GM23248 (cell line): ENCODE data around the gene G6PC2. TPM values are rescaled to one million over a fixed set of nuclear protein-coding genes. Genes with fewer than 3 reads are reported as not detected.

Experiments
- DNase-seq: peaks from one replicate; pipeline ENCODE4 v3.0.0-alpha.2; 2015
- H2AFZ ChIP-seq: fragments of 200-600 bp; sonication (generic); 2 replicates; pipeline ENCODE4 v1.6.1; 2016; ENCODE audit warnings: antibody characterized with exemption
- H3F3A ChIP-seq: fragments of 200-600 bp; sonication (generic); 2 replicates; pipeline ENCODE4 v1.6.1; 2016; ENCODE audit warnings: mild to moderate bottlenecking, antibody characterized with exemption, mixed run types; ENCODE audit not compliant: insufficient read depth
- H3K27ac ChIP-seq: fragments of 200-600 bp; sonication (generic); 2 replicates; pipeline ENCODE4 v1.5.1; 2016; ENCODE audit warnings: mild to moderate bottlenecking
- H3K27me3 ChIP-seq: fragments of 200-600 bp; sonication (generic); replicated peaks from 2 replicates; pipeline ENCODE4 v1.6.1; 2016; ENCODE audit warnings: mild to moderate bottlenecking; ENCODE audit not compliant: insufficient read depth
- H3K36me3 ChIP-seq: fragments of 200-600 bp; sonication (generic); 2 replicates; pipeline ENCODE4 v1.6.1; 2016; ENCODE audit warnings: low read depth, mild to moderate bottlenecking
- H3K4me1 ChIP-seq: fragments of 200-600 bp; sonication (generic); 2 replicates; pipeline ENCODE4 v1.6.1; 2016; ENCODE audit warnings: mild to moderate bottlenecking; ENCODE audit not compliant: insufficient read depth
- H3K4me2 ChIP-seq: fragments of 200-600 bp; sonication (generic); one replicate; pipeline ENCODE4 v1.6.1; 2016; ENCODE audit warnings: mild to moderate bottlenecking; ENCODE audit not compliant: unreplicated experiment
- H3K4me3 ChIP-seq: fragments of 200-600 bp; sonication (generic); 2 replicates; pipeline ENCODE4 v1.5.1; 2016; ENCODE audit warnings: mild to moderate bottlenecking
- H3K79me2 ChIP-seq: fragments of 200-600 bp; sonication (generic); 2 replicates; pipeline ENCODE4 v1.6.1; 2016; ENCODE audit warnings: mild to moderate bottlenecking; ENCODE audit not compliant: insufficient read depth
- H3K9ac ChIP-seq: fragments of 200-600 bp; sonication (generic); 2 replicates; pipeline ENCODE4 v1.6.1; 2016; ENCODE audit warnings: mild to moderate bottlenecking
- H3K9me2 ChIP-seq: fragments of 200-600 bp; sonication (generic); 2 replicates; pipeline ENCODE4 v1.6.1; 2016; ENCODE audit warnings: mixed run types, mild to moderate bottlenecking, moderate library complexity; ENCODE audit not compliant: insufficient read depth
- H3K9me3 ChIP-seq: fragments of 200-600 bp; sonication (generic); one replicate; pipeline ENCODE4 v1.6.1; 2017; ENCODE audit warnings: low read depth
- H4K20me1 ChIP-seq: fragments of 200-600 bp; sonication (generic); 2 replicates; pipeline ENCODE4 v1.6.0; 2016; ENCODE audit not compliant: insufficient read depth
- EZH2 ChIP-seq: fragments of 200-600 bp; sonication (generic); IDR thresholded peaks from 2 replicates; pipeline ENCODE4 v1.6.1; 2018; ENCODE audit warnings: antibody characterized with exemption, mild to moderate bottlenecking; ENCODE audit not compliant: insufficient read depth, poor library complexity, severe bottlenecking
- EZH2phosphoT487 ChIP-seq: fragments of 200-600 bp; sonication (generic); IDR thresholded peaks from 2 replicates; pipeline ENCODE4 v1.6.1; 2018; ENCODE audit warnings: antibody characterized with exemption, moderate library complexity, mild to moderate bottlenecking, low read depth; ENCODE audit not compliant: insufficient read depth
- WGBS, 2 experiments: methylation state at CpG; one replicate each; pipeline ENCODE4 v1.1.6; 2015 to 2017; ENCODE audit warnings: low lambda C conversion rate in 2 of 2, low coverage in 1 of 2; ENCODE audit errors: missing lambda C conversion rate in 2 of 2; 5-methylcytosine and 5-hydroxymethylcytosine counted together
- in situ Hi-C: fragments of 300-500 bp; cut with MboI; formaldehyde crosslinking; loops from 2 replicates; pipeline ENCODE4 v1.15.0; 2020
- polyA plus RNA-seq: library from polyadenylated mRNA; unstranded; fragments of >200 nt; fragmentation: Nextera tagmentation; extraction: Ambion mirVana; gene quantifications from 2 replicates; pipeline ENCODE4 v1.2.1, GENCODE V29; 2016
- total RNA-seq: library from RNA; depleted of rRNA; stranded (reverse); fragments of >200 nt; shearing (Covaris generic); gene quantifications from 2 replicates; pipeline ENCODE4 v1.2.3, GENCODE V29; 2014

G6PC2 gene
- total and polyA plus RNA-seq, 2 experiments from 2014 or later: not detected

GRCh38 chr2:168896783-168897182 lies 4.3 kb upstream of the G6PC2 start:
- no peaks in the 10 kb centered on the region for H3K4me1 ChIP-seq
- H3K4me3 ChIP-seq: no peak overlapping the region
- no peaks in the 10 kb centered on the region for H3K79me2 ChIP-seq
- no peaks in the 10 kb centered on the region for H3K27me3 ChIP-seq
- no peak for DNase-seq
- H4K20me1 ChIP-seq: no peaks in the 10 kb centered on the region
- no peak for TF ChIP-seq EZH2
- TF ChIP-seq EZH2phosphoT487: no peak
- no peaks in the 10 kb centered on the region for H3F3A ChIP-seq
- H3K36me3 ChIP-seq: no peaks in the 10 kb centered on the region
- H3K9me3 ChIP-seq: no peaks in the 10 kb centered on the region
- H3K27ac ChIP-seq: no peak overlapping the region
- no peaks in the 10 kb centered on the region for H3K9me2 ChIP-seq
- 43 to 60% methylated on average over 4 of the region's 4 CpGs for WGBS, 2 experiments
- in situ Hi-C loops: no loop called here
- no peak overlapping the region for H3K4me2 ChIP-seq
- no peak overlapping the region for H2AFZ ChIP-seq
- H3K9ac ChIP-seq: no peak overlapping the region

GRCh38 chr2:168897449-168897848 lies 3.6 kb upstream of the G6PC2 start:
- no peaks in the 10 kb centered on the region for H3F3A ChIP-seq
- no peaks in the 10 kb centered on the region for H3K36me3 ChIP-seq
- no peaks in the 10 kb centered on the region for H3K79me2 ChIP-seq
- in situ Hi-C loops: no loop called here
- H2AFZ ChIP-seq: no peak overlapping the region
- no peak overlapping the region for H3K4me2 ChIP-seq
- no peaks in the 10 kb centered on the region for H3K9me2 ChIP-seq
- no peaks in the 10 kb centered on the region for H3K4me1 ChIP-seq
- H3K27me3 ChIP-seq: no peaks in the 10 kb centered on the region
- H3K9me3 ChIP-seq: no peaks in the 10 kb centered on the region
- WGBS, 2 experiments: 7 to 12% methylated on average over 1 of the region's 1 CpG
- no peak overlapping the region for H3K9ac ChIP-seq
- no peak overlapping the region for H3K4me3 ChIP-seq
- TF ChIP-seq EZH2 (no peak), EZH2phosphoT487 (no peak)
- H4K20me1 ChIP-seq: no peaks in the 10 kb centered on the region
- no peak overlapping the region for H3K27ac ChIP-seq
- DNase-seq: no peak

- WGBS, 2 experiments: 47 to 57% methylated on average over 2 of the region's 2 CpGs
- Histone ChIP-seq H4K20me1 (no peaks in the 10 kb centered on the region), H3K79me2 (no peaks in the 10 kb centered on the region), H3K27ac (no peak overlapping the region), H3K27me3 (peaks cover 36% of the 10 kb centered on the region), H3K9me2 (no peaks in the 10 kb centered on the region), H2AFZ (no peak overlapping the region), H3K9ac (no peak overlapping the region), H3K9me3 (no peaks in the 10 kb centered on the region), H3K4me1 (no peaks in the 10 kb centered on the region), H3K4me3 (no peak overlapping the region), H3F3A (no peaks in the 10 kb centered on the region), H3K36me3 (no peaks in the 10 kb centered on the region), H3K4me2 (no peak overlapping the region)
- TF ChIP-seq EZH2phosphoT487 (no peak), EZH2 (no peak)
- in situ Hi-C loops: loop anchor here (10.0 to 25.0 kb wide), 2 partner anchors 109 to 567 kb away; no protein-coding TSS in a partner anchor
- no peak for DNase-seq
Observed at GRCh38 chr2:168903888-168904287, 2.8 kb downstream of the G6PC2 start.

- H3K4me2 ChIP-seq: no peak overlapping the region
- peaks cover 38% of the 10 kb centered on the region for H3K27me3 ChIP-seq
- H3K9ac ChIP-seq: no peak overlapping the region
- H3K36me3 ChIP-seq: no peaks in the 10 kb centered on the region
- no peaks in the 10 kb centered on the region for H3K4me1 ChIP-seq
- 77 to 81% methylated on average over 3 of the region's 3 CpGs for WGBS, 2 experiments
- H3K9me2 ChIP-seq: no peaks in the 10 kb centered on the region
- in situ Hi-C loops: loop anchor here (10.0 to 25.0 kb wide), 2 partner anchors 110 to 567 kb away; no protein-coding TSS in a partner anchor
- no peak overlapping the region for H3K4me3 ChIP-seq
- H3K27ac ChIP-seq: no peak overlapping the region
- no peaks in the 10 kb centered on the region for H3K9me3 ChIP-seq
- no peak overlapping the region for H2AFZ ChIP-seq
- no peaks in the 10 kb centered on the region for H3F3A ChIP-seq
- TF ChIP-seq EZH2phosphoT487 (no peak), EZH2 (no peak)
- H3K79me2 ChIP-seq: no peaks in the 10 kb centered on the region
- no peak for DNase-seq
- no peaks in the 10 kb centered on the region for H4K20me1 ChIP-seq
Observed at GRCh38 chr2:168904358-168904757, 3.3 kb downstream of the G6PC2 start.
